T-helper 22 cell (primary cell): ENCODE results near the gene NRARP.

Source experiments
- DNase-seq: peaks from one replicate; pipeline ENCODE4 v3.0.0-alpha.2; 2020; ENCODE audit warnings: low read depth

NRARP gene

GRCh38 chr9:137321726-137322361 lies 19.8 kb upstream of the NRARP start:
- DNase-seq, result no peak

DNA sequence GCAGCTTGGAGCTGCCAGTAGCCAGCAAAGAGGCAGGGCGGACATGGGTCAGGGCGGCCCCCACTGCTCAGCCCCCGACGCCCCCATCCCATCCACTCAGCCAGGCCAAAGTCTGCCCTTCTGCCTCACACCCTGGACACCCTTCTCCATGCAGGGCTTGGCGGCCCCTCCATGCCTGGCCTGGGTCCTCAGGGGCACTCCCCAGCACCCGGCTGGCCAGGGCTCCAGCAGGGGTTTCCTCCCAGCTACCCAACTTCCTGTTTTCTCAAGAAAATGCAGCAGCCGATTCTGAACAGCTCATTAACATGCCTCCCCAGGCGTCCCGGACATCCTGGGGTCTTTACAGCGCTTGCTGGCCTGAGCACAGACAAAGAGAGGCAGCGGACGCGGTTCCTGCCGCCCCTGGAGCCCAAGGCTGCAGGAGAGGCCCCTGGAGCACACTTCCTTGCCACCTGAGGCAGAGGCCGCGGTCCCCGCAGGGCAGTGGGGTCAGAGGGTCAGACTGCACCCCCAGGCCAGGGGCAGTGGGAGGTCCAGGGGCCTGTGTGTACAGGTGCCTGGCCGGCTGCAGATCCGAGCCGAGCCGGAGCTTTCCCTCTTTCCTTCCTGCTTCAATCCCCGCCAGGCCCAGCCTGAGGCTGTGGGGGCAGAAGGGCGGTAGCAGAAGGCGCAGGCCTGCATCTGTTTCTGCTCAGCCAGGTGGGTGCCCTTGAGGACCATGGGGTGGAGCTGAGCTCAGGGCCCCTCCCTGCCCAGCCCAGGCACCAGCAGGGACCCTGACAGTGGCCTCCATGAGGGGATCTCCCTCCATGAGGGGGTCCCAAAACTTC lies 18.7 kb upstream of the NRARP start:
- DNase-seq, result no peak

DNA sequence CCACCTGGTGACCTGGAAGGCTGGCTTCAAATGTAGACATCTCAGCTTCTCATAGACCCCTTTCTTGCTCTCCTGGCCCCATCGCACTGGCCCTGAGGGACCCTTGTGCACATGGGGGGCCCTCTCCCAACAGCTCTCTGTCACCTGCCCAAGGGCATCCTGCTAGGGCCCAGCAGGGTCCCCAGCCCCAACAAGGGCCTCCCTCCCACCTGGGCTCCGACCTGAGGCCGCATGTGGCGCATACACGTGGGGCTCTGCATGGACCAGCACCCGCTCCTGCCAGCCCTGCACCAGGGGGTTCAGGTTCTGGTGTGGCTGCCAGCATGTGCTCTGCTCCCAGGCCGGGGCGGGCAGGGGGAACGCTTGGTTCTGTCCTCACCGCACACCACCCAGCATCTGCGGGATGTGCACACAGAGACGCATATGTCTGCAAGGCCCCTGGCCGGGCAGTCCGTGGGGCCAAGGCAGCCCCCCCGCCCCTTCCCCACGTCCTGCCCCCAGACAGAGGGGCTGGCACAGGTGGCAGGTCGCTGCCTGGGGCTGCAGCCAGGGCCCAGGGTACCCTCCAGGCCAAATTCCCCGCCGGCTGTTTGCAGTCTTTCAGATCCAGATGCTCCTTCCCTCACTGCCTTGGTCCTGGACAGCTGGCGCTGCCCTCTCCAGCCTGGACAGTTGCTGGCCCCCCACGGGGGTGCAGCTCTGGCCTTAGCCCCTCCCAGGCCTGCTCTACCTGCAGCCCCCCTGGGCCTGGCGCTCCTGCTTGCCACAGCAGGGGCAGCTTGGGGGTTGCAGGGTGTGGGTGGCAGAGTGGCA lies 17.9 kb upstream of the NRARP start:
- no peak for DNase-seq

DNA sequence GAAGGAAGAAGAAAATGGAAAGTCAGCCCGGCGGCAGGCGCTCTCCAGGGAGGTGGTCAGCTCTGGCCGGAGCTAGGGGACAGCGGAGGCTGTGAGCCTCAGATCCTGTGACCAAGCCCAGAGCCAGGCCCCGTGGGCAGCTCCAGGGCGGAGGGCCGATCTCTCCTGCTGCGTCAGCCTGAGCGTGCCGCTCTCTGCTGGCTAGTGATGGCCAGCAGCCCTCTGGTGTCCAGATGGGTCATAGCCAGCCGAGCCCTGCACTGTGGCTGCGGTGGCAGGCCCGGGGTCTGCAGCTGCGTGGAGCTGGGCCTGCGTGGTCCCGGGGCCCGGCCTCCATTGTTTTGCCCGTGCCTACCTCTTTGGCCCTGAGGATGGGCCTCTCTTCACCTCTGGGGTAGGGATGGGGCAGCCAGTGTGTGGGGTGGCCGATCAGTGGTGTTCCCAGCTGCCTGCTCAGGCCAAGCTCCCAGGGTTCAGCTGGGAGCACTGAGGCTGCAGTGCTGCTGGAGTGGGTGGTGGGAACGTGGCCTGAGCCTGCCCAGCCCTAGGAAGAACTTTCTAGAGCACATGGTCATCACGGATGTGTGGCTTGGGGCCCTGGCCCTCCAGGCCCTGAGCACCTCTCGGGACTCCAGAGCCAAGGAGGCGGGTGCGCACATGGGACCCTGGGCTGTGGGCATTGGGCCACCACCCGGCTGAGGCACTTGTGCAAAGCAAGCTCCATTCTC lies 17.1 kb upstream of the NRARP start:
- DNase-seq, result no peak

GRCh38 chr9:137318602-137319001 lies 16.5 kb upstream of the NRARP start:
- DNase-seq, result no peak

DNA sequence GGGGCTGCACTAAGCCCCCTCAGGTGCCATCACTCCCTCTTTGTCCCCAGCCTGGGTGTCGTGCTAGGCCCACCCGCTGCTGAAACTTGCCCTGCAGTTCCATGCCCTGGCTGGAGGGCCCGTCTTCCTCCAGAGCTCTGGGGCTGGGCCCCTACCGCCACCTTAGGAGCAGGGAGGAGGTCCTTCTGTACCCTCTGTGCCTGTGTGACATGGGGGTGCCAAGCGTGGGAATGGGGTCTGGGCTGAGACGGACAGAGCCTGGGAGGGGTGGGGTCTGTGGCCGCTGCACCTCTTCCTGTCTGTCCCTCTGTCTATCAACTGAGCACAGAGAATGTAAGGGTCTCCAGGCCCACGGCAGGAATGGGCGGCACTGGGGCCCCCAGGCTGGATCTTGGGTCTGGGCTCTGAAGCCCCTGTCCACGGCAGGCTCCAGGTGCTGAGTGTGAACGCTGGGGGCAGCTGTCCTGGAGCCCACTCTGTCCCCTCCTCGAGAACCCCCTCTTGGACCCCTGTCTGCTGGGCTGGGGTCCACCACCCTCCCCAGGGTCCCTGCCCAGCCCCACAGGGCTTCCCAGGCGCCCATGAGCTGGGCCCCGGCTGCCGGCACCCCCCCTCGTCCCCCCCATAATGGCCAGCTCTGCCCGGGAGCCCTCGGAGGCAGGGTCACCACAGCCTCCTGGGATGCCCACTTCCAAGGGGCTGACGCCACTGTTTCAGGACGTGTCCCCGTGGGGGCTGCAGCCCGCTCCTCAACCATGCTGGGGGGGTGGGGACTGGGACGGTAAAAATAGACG lies 15.8 kb upstream of the NRARP start:
- no peak for DNase-seq

DNA sequence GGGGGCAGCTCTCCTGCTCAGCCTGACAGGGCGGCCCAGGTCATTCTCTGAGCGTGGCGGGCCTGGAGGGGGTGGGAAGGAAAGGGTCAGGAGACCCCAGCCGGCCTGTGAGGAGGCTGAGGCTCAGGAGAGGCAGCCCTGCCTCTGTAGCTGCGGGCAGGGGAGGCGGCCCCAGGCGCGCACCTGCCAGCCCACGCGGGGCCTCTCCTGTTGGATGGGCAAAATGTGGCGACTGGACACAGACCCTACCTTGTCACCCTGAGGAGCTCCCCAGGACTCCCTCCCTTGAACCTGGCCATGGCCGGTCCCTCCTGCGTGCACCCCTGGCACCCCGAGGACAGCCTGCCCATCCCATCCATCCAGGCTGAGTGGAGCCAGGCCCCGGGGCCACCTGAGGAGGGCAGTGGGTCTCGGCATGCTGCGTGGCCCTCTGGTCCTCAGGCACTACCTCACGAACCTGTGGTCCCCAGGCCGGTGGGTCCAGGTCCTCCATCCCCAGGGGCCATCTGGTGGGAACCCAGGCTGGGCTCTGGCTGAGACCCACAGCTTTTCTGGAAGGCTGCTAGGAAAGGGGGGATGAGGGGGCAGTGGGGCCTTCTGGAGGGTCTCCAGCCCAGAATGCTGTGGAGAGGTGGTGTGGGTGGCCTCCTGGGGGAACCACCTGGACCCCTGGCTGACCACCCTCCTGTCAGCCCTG lies 15.1 kb upstream of the NRARP start:
- DNase-seq, result no peak

DNA sequence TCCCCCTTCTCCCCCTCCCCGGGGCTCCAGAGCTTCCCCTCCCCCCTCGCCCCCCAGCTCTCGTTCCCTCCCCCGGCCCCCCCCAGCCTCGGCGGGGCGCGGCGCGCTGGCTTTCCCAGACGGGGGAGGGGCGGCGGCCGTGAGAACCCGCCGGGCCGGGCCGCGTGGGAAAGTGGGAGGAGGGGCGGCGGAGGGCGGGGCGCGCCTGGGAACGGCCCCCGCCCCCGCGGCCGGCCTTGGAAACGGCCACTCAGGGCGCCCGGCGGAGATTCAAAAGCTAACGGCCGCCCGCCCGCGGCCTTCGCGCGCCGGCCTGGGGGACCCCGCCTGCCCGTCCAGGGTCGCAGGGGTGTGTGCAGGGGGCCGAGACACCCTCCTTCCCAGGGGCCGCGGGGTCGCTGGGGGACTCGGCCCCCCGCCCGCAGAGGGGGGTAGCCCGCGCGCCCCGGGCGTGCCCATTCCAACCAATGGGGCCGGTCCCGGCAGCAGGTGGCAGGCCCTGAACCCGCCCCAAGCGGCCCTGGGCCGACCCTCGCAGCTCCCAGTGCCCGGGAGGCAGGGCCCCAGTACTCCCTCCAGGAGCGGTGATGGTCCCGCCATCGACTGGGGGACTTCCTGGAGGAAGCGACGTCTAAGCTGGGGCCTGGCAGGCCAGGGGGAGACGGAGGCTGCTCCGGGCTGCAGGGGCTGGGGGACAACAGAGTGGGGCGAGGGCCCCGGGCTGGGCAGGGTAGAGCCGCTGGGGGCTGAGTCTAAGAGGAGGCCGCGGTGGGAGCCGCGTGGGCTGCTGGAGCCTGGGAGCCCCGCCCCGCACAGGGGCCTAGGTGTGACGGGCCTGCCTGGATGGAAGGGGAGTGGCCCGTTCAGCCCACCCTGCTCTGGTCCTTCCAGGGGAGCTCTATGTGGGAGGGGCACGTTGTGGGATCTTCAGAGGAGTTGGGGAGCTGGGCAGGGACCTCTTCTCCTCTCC lies 14.2 kb upstream of the NRARP start:
- no peak for DNase-seq

DNA sequence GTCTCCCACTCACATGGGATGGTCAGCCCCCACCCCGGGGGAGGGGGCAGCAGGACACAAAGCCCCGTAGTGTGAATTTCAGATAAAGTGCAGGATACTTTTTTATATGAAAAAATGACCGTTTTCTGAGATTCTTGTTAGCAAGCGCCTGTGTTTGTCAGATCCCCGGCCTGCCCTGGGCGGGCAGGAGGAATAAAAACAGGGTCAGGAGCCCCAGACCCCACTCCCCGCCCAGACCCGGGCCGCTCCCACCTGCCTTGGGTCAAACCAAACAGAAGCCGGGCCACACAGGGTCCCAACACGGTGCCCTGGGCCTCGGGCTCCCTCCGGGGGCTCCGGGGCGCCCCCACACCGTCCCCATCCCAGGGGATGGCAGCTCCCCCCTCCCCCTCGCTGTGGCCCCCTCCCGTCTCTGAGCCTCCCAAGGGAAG lies 13.5 kb upstream of the NRARP start:
- no peak for DNase-seq

DNA sequence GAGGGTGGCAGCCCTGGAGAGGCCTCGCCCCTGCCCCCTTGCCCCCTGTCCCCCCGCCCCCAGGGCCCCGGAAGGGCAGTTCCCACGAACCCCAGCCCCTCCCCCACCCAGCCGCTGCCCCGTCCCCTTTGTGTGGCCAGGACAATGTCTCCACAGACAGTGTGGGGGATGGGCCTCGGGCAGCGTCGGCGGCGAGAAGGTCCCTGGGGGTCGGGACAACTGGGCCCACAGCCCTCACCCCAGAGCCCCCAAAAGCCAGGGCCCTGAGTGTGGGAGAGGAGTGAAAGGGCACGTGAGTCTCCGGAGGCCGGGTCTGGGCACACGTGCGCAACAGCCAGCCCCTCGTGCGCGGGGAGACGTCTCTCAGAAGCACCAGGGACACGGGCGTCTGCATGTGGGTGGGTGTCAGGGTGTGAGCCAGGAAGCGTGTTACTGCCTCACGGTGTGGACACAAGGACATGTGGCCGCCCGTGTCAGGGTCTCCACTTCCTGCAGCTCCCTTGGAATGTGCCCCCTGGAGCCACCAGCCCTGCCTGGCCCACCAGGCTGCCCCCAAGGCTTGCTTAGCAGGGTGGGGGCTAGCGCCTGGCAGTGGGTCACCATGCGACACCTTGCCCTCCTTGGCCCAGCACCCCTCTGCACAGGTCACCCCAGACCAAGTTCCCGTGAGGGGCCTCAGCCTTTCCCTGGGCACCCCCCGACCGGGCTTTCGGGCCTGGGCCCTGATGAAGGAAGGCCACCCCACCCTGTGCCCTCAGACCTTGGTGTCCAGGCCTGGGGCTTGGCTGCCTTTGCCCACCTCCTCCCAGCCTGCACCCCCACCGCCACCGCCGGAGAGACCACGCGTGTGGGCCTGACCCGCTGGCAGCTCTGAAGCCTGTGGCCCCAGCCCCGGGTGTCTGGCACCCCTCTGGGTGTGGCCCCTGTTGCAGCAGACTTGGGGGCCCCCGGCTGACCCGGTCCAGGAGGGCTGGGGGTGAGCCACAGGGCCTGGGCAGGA lies 12.8 kb upstream of the NRARP start:
- no peak for DNase-seq

DNA sequence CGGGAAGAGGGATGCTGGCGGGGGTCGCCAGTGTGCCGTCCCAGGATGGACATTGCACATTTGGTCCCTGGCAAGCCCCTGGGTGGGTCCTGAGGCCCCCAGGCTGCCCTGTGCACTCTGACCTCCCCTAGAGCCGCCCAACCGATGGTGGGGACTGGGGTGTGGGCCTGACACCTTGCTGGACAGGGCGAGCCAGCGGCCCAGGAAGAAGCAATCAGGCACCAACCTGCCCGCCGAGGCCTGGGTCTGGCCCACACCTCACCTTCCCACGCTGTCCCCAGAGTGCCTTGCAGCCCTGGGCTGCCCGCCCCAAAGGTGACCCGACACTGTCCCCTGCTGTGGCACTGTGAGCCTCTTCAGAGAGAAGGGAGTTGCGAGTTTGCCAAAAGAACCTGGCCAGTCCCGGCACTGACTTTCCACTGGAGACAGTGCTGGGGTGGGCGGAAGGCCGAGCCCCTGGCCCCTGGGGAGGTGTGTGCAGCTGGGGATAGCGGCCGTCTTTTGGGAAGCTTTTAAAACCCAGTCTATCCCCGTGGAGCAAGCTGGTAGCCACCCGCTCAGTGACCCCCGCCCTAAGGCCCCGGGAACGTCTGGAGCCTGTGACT lies 12.0 kb upstream of the NRARP start:
- no peak for DNase-seq

DNA sequence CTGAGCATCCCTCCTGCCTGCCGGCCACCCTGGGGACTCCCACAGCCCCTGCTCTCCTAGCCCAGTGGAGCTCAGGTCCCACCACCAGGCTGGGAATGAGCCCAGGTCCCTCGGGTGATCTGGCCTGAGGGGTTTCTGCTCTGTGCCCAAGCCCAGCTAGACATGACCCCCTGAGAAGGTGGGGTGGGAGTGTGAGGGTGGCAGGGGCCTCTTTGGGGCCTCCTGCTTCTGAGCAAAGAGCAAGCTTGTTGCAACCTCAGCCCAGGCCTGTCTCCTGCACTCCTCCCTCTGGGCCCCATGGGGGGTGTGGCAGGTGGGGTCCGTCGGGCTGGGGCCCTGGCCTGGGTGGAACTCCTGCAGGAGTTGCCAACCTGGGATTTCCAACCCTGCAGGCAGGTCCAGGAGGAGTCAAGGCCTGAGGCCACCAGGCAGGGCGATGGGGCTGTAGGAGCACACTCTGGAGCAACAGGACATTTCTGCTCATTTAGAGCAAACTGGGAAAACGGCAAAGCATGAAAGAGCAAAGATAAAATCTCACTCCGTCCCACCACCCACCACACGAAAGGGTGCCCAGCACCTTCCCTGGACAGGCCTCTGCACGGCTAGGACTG lies 11.4 kb upstream of the NRARP start:
- no peak for DNase-seq

GRCh38 chr9:137312852-137313325 lies 10.8 kb upstream of the NRARP start:
- DNase-seq, result no peak

GRCh38 chr9:137311986-137312851 lies 10.1 kb upstream of the NRARP start:
- no peak for DNase-seq

DNA sequence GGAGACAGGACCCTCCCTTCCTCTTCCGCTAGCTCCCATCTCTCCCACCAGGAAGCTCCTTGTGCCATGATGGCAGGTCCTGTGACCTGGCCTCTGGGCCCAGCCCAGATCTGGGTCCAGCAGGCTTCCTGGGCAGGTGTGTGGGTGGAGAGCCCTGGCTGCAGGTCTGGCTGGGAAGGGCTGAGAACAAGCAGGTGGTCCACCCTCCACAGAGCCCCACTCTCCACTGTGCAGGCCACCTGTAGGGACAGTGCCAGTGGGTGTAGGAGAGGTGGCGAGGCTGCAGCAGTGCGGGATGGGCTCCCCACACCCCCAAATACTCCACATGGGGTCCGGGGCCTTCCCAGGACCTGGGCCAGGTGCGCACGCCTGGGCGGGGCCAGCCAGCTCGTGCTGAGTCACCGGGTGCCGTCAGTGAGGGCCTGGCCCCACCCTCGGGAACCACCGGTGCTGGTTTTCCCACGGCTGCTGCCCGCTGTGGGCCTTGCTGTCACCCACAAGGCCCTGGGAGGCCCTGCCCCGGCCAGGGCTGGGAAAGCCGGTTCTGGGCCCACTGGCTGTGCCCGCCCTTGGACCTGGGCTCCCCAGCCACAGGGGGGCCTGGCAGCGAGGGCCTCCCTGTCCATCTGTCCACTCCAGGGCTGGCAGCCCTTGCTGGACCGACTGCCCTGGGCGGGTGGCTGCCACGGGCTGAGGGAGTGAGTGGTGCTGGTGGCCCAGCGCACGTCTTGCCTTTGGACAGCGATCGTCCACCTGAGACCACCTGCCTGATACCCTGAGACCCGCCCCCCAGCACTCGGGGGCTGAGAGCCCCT lies 9.3 kb upstream of the NRARP start:
- DNase-seq, result no peak
